Fibroblast of lung (primary cell): ENCODE results near the gene FAM83D. TPM values are rescaled to one million over a fixed set of nuclear protein-coding genes. Genes with fewer than 3 reads are reported as not detected.

Source experiments
- DNase-seq, 2 donors: peaks; one replicate each; pipeline versions ENCODE4 v3.0.0 to v3.0.0-alpha.2; 2010; ENCODE audit warnings: low read depth in 2 of 2
- H2AFZ ChIP-seq: 2 replicates; pipeline ENCODE4 v1.5.1; 2012; ENCODE audit warnings: low read length, control low read depth, inconsistent platforms
- H3K27ac ChIP-seq: 2 replicates; pipeline ENCODE4 v1.5.1; 2011; ENCODE audit warnings: low read length, control low read depth; ENCODE audit not compliant: insufficient read depth
- H3K27me3 ChIP-seq: 2 replicates; pipeline ENCODE4 v1.5.1; 2011; ENCODE audit warnings: mild to moderate bottlenecking, low read length; ENCODE audit not compliant: control insufficient read depth, insufficient read depth
- H3K36me3 ChIP-seq: 2 replicates; pipeline ENCODE4 v1.5.1; 2011; ENCODE audit warnings: low read length; ENCODE audit not compliant: control insufficient read depth, insufficient read depth
- H3K4me1 ChIP-seq: 2 replicates; pipeline ENCODE4 v1.5.1; 2011; ENCODE audit warnings: low read length; ENCODE audit not compliant: control insufficient read depth, insufficient read depth; ENCODE audit errors: extremely low read depth
- H3K4me2 ChIP-seq: 2 replicates; pipeline ENCODE4 v1.5.1; 2011; ENCODE audit warnings: low read length, control low read depth; ENCODE audit not compliant: insufficient read depth; ENCODE audit errors: extremely low read depth
- H3K4me3 ChIP-seq, 4 experiments: fragments of 200-600 bp in 1 of 4; sonication (generic) in 1 of 4; replicated peaks in 1 of 4; 2 replicates each; pipeline ENCODE4 v1.5.1; 2011 to 2016; ENCODE audit warnings: low read length in 4 of 4, low read depth in 3 of 4, mild to moderate bottlenecking in 3 of 4, control low read depth in 2 of 4, inconsistent platforms in 1 of 4, mixed read lengths in 1 of 4; ENCODE audit not compliant: insufficient read depth in 1 of 4; ENCODE audit errors: control extremely low read depth in 1 of 4
- H3K79me2 ChIP-seq: 2 replicates; pipeline ENCODE4 v1.5.1; 2012; ENCODE audit warnings: mild to moderate bottlenecking, low read length, inconsistent platforms; ENCODE audit not compliant: control insufficient read depth, insufficient read depth
- H3K9ac ChIP-seq: 2 replicates; pipeline ENCODE4 v1.5.1; 2011; ENCODE audit warnings: mild to moderate bottlenecking, low read length, control low read depth; ENCODE audit not compliant: insufficient read depth
- H3K9me3 ChIP-seq: 2 replicates; pipeline ENCODE4 v1.5.1; 2012; ENCODE audit warnings: low read depth, low read length; ENCODE audit not compliant: control insufficient read depth, insufficient read depth
- H4K20me1 ChIP-seq: 2 replicates; pipeline ENCODE4 v1.5.1; 2011; ENCODE audit warnings: low read length; ENCODE audit not compliant: control insufficient read depth, insufficient read depth; ENCODE audit errors: extremely low read depth
- EZH2 ChIP-seq: IDR thresholded peaks from 2 replicates; pipeline ENCODE4 v1.5.1; 2012; ENCODE audit warnings: low read length, control low read depth, mild to moderate bottlenecking; ENCODE audit errors: missing control alignments
- polyA plus RNA-seq, 2 donors: library from polyadenylated mRNA; depleted of rRNA in 1 of 2; stranded (reverse) in 1 of 2; unstranded in 1 of 2; fragments of >200 nt; gene quantifications; 2 replicates each; pipeline ENCODE4 v1.2.1, GENCODE V29; 2011 to 2012; ENCODE audit warnings: missing spikeins in 1 of 2
- total RNA-seq: library from RNA; depleted of rRNA; stranded (reverse); fragments of >200 nt; gene quantifications from 2 replicates; pipeline ENCODE4 v1.2.1, GENCODE V29; 2014
- TF ChIP-seq, protein P1 (sequence below), 2 donors: IDR thresholded peaks in 1 of 2; conservative IDR thresholded peaks in 1 of 2; 1 replicate in 1 of 2; 2 replicates in 1 of 2; pipeline ENCODE4 v1.5.1; 2011 to 2012; ENCODE audit warnings: low read length in 2 of 2, control low read depth in 1 of 2, inconsistent platforms in 1 of 2, low read depth in 1 of 2, mild to moderate bottlenecking in 1 of 2

Gene FAM83D
- total and polyA plus RNA-seq, 2 donors (not counting 1 experiment from before 2014, with no cell fraction given): 21.3 to 34.5 TPM

DNA sequence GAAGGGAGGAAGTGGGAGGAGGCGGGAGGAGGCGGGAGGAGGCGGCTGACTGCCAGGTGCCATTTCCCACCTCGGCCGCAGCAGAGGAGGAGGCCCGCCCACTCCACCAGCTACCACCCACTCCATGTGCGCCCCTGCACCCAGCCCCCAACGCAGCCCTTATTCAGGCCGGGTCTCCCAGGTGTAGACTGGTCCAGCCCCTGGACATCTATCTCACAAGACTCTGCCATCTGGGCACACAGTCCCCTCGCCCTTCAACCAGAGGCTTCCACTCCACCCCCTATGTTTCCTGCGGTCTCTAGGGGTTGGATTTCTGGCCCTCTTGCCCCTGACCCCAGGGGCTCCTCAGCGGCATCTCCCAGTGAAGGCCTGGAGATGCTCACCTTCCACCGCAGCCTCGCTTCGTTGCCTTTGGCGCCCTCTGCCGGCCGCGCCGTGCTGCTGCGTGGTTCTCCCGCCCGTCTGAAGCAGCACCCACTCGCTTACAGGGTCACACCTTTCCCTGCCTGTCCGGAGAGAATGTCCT, 32.6 kb upstream of the FAM83D start:
- no peak overlapping the region for H3K9ac ChIP-seq
- no peaks in the 10 kb centered on the region for H4K20me1 ChIP-seq
- TF ChIP-seq EZH2: no peak
- TF ChIP-seq, protein P1, sequence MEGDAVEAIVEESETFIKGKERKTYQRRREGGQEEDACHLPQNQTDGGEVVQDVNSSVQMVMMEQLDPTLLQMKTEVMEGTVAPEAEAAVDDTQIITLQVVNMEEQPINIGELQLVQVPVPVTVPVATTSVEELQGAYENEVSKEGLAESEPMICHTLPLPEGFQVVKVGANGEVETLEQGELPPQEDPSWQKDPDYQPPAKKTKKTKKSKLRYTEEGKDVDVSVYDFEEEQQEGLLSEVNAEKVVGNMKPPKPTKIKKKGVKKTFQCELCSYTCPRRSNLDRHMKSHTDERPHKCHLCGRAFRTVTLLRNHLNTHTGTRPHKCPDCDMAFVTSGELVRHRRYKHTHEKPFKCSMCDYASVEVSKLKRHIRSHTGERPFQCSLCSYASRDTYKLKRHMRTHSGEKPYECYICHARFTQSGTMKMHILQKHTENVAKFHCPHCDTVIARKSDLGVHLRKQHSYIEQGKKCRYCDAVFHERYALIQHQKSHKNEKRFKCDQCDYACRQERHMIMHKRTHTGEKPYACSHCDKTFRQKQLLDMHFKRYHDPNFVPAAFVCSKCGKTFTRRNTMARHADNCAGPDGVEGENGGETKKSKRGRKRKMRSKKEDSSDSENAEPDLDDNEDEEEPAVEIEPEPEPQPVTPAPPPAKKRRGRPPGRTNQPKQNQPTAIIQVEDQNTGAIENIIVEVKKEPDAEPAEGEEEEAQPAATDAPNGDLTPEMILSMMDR (conservative IDR thresholded peaks at IDR 0.05 in 1 of 2, IDR thresholded peaks at IDR 0.05 in 1 of 2; ENCODE audit: low read depth in 1 of 2, low read length in 2 of 2): peak; percentile 80 to 93
- H3K27ac ChIP-seq: no peak overlapping the region
- no peak overlapping the region for H3K4me2 ChIP-seq
- H3K27me3 ChIP-seq: peaks cover 11% of the 10 kb centered on the region
- no peaks in the 10 kb centered on the region for H3K4me1 ChIP-seq
- H3K36me3 ChIP-seq: no peaks in the 10 kb centered on the region
- no peaks in the 10 kb centered on the region for H3K79me2 ChIP-seq
- no peak overlapping the region for H2AFZ ChIP-seq
- H3K9me3 ChIP-seq: no peaks in the 10 kb centered on the region
- DNase-seq: peak; percentile 8 to 27
- no peak overlapping the region for H3K4me3 ChIP-seq

DNA sequence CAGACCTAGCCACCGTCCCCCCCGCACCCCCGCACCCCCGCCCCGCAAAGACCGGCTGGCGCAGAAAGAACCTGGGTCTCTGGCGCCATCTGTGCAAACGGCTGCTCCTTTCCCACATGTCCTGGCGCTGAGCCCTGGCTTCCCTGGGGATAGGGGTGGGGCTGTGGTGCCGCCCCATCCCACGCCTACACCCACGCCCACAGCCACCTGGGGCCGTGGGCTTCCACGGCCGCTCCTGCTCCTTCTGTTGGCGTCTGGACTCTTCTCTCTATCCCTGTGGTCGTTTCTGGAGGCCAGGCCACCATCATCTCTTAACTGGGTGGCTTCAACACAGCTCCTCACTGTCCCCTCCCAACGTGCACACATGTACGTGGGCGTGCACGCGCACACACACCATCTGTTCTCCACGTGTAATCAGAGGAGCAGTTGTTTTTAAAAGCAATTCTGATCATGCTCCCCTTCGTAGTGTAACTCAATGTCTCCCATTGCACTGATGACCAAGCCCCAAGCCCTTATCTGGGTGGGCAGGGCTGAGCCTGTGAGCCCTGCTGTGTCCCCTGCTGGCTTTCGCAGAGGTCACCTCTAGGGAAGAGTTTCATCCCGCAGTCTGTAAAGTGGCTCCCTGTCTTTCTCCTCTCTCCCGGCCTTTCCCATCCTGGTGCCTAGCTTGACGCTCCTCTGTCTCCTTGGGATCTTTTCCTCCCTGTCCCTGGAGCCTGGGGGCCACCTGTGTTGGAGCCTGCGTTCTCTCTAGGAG, 31.9 kb upstream of the FAM83D start:
- Histone ChIP-seq H4K20me1 (no peaks in the 10 kb centered on the region), H3K36me3 (no peaks in the 10 kb centered on the region), H3K4me2 (no peak overlapping the region), H2AFZ (no peak overlapping the region), H3K9ac (no peak overlapping the region), H3K4me3 (no peak overlapping the region), H3K27ac (no peak overlapping the region), H3K4me1 (no peaks in the 10 kb centered on the region), H3K27me3 (peaks cover 11% of the 10 kb centered on the region), H3K9me3 (no peaks in the 10 kb centered on the region), H3K79me2 (no peaks in the 10 kb centered on the region)
- DNase-seq: peak in 1 of 2 donors; percentile 3
- no peak for TF ChIP-seq EZH2
- TF ChIP-seq, protein P1 (conservative IDR thresholded peaks at IDR 0.05 in 1 of 2, IDR thresholded peaks at IDR 0.05 in 1 of 2; ENCODE audit: low read depth in 1 of 2, low read length in 2 of 2): no peak

DNA sequence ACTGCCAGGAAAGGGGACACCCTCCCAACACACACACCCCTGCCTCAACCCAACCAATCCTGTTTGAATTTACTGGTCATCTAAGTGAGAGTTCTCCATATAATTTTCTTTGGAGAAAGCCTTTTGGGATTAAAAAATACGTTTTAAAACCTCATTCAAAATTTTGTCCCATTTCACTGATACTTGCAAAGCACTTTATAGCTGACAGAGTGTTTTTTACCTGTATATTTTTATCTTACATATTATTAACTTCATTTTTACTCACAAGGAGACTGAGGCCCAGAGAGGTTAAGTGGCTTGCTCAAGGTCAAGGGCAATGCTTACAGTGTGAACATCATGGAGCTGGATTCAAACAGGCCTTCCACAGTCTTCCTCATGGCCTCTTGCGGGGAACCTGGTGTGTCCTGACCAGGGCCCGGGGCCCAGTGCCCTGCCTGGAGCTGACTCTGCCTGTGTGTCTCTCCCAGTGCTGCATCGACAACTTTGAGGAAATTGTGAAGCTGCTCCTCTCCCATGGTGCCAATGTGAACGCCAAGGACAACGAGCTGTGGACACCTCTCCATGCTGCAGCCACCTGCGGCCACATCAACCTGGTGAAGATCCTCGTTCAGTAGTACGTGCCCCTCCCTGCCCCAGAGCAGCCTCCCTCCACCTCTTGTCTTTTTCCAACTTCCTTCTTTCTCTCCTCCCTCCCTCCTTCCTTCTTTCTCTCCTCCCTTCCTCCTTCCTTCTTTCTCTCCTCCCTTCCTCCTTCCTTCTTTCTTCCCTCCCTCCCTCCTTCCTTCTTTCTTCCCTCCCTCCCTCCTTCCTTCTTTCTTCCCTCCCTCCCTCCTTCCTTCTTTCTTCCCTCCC, 30.9 kb upstream of the FAM83D start:
- no peak overlapping the region for H2AFZ ChIP-seq
- no peaks in the 10 kb centered on the region for H3K9me3 ChIP-seq
- no peak overlapping the region for H3K4me2 ChIP-seq
- DNase-seq: no peak
- no peak overlapping the region for H3K27ac ChIP-seq
- TF ChIP-seq EZH2: no peak
- TF ChIP-seq, protein P1 (conservative IDR thresholded peaks at IDR 0.05 in 1 of 2, IDR thresholded peaks at IDR 0.05 in 1 of 2; ENCODE audit: low read depth in 1 of 2, low read length in 2 of 2): no peak
- H3K4me1 ChIP-seq: no peaks in the 10 kb centered on the region
- H3K36me3 ChIP-seq: no peaks in the 10 kb centered on the region
- H3K9ac ChIP-seq: no peak overlapping the region
- peaks cover 11% of the 10 kb centered on the region for H3K27me3 ChIP-seq
- H4K20me1 ChIP-seq: no peaks in the 10 kb centered on the region
- H3K79me2 ChIP-seq: no peaks in the 10 kb centered on the region
- no peak overlapping the region for H3K4me3 ChIP-seq
